ENCODE results near the gene NFASC.

DNA sequence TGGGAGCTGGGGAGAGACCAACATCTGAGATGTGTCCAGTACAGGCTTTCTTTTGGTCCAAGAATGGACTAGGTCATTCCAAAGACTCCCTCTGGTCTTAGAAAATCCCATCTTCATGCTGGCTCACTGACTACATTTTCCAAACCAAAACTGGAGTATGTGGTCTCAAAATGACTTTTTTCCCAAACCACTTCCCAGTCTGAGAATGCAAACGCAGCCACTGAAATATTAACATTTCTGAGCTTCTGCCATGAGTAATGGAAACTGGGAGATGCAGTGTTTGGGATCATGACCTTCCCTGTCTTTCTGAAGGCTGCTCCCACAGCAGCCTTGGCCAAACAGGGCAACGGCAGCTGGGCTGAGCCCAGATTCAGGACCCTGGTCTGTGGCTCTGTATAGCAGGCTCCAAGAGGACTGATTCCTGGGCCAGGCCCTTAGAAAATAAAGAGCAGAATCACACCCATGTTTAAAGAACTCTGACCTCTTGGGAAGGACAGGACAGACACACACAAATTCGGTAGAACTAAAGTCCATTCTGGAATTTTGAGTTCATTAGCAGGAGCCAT, 110.3 kb downstream of the NFASC start:
- TF ChIP-seq, protein P1, sequence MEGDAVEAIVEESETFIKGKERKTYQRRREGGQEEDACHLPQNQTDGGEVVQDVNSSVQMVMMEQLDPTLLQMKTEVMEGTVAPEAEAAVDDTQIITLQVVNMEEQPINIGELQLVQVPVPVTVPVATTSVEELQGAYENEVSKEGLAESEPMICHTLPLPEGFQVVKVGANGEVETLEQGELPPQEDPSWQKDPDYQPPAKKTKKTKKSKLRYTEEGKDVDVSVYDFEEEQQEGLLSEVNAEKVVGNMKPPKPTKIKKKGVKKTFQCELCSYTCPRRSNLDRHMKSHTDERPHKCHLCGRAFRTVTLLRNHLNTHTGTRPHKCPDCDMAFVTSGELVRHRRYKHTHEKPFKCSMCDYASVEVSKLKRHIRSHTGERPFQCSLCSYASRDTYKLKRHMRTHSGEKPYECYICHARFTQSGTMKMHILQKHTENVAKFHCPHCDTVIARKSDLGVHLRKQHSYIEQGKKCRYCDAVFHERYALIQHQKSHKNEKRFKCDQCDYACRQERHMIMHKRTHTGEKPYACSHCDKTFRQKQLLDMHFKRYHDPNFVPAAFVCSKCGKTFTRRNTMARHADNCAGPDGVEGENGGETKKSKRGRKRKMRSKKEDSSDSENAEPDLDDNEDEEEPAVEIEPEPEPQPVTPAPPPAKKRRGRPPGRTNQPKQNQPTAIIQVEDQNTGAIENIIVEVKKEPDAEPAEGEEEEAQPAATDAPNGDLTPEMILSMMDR (IDR thresholded peaks at IDR 0.05; ENCODE audit: low read depth, low read length) = no peak
- no peak for TF ChIP-seq EZH2phosphoT487 (IDR thresholded peaks at IDR 0.05; ENCODE audit: low read depth)
